Activated T-cell treated with anti-CD3 and anti-CD28 coated beads, Interleukin-2, amount 50 U/mL, for 72 hours (primary cell): ENCODE results near the gene CEP126. TPM values are rescaled to one million over a fixed set of nuclear protein-coding genes. Genes with fewer than 3 reads are reported as not detected.
A peak's percentile ranks its signal among the peaks of the same experiment; 100 is the strongest.

Experiments
- ATAC-seq, 2 donors: fragments of 150-1000 bp; cut with Tn5 transposase; replicated peaks in 1 of 2; 2 replicates each; pipeline ENCODE4 v1.10.0; 2021; ENCODE audit warnings: moderate library complexity in 2 of 2, mild to moderate bottlenecking in 1 of 2
- DNase-seq, 2 donors: peaks; one replicate each; pipeline ENCODE4 v3.0.0; 2021 to 2022; ENCODE audit warnings: mixed read lengths in 1 of 2
- H3K27ac Mint-ChIP-seq: one replicate; pipeline ENCODE4 v1.8.0; 2022; ENCODE audit warnings: mild to moderate bottlenecking, moderate library complexity, mixed read lengths
- H3K27me3 Mint-ChIP-seq: one replicate; pipeline ENCODE4 v1.8.0; 2022; ENCODE audit warnings: low read depth, mixed read lengths
- H3K36me3 Mint-ChIP-seq, 2 donors: one replicate each; pipeline ENCODE4 v1.8.0; 2022; ENCODE audit warnings: mixed read lengths in 2 of 2, mild to moderate bottlenecking in 1 of 2; ENCODE audit not compliant: insufficient read depth in 2 of 2
- H3K4me1 Mint-ChIP-seq: one replicate; pipeline ENCODE4 v1.8.0; 2022; ENCODE audit warnings: low read depth, mixed read lengths
- H3K4me3 Mint-ChIP-seq, 2 donors: one replicate each; pipeline ENCODE4 v1.8.0; 2022; ENCODE audit warnings: mild to moderate bottlenecking in 2 of 2, mixed read lengths in 2 of 2, moderate library complexity in 2 of 2
- H3K9me3 Mint-ChIP-seq, 2 donors: one replicate each; pipeline ENCODE4 v1.8.0; 2022; ENCODE audit warnings: mixed read lengths in 2 of 2
- total RNA-seq, 2 donors: library from RNA; stranded (reverse); gene quantifications; one replicate each; pipeline ENCODE4 v1.2.3, GENCODE V29; 2022

CEP126 gene
- total RNA-seq, 2 donors from 2014 or later: 1.8 to 2.0 TPM

- Mint-ChIP-seq H3K36me3 (no peaks in the 10 kb centered on the region), H3K4me3 (no peak overlapping the region), H3K4me1 (peaks cover 7% of the 10 kb centered on the region), H3K27ac (no peak overlapping the region), H3K9me3 (no peaks in the 10 kb centered on the region), H3K27me3 (peaks cover 12% of the 10 kb centered on the region)
- ATAC-seq: no peak
- DNase-seq: no peak
Observed at GRCh38 chr11:102006835-102007566, 92.2 kb downstream of the CEP126 start.

DNA sequence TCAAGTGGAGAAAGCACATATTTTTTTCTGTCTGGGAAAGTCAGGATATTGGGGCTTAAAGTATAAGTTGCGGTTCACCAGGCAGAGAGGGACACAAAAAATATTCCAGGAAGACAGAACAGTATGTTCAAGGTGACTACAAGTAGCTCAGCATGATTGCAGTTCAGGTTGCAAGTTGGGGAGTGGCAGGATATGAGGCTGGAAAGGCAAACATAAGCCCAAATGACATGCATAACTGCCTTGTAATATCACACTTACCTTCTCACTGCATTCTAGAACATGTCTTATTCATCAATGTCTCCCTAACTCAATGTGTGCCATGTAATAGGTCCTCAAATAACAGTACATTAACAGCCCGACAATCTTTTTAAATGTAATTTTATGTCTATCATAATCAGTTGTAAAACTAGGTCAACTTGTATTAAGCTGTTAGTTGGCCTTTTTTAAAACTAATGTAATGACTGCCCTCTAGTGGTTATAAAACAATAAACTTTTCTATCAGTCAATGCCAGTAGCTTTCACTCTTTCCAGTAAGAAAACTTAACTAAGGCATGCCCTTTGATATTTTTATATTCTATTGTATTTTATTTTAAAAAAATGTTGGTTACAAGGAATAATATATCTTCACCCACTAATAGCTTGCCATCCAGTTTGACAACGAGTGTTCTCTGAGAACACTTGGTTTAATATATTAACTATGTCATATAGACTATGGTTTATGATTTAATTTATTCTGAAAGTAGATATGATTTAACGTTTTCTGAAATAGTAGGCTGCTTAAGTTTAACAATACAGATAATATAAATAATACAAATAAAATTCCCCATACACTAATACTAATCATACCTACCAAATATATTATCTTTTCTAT lies 93.0 kb downstream of the CEP126 start:
- Mint-ChIP-seq H3K27ac (no peak overlapping the region), H3K27me3 (peaks cover 12% of the 10 kb centered on the region), H3K4me3 (no peak overlapping the region), H3K9me3 (no peaks in the 10 kb centered on the region), H3K4me1 (peaks cover 7% of the 10 kb centered on the region), H3K36me3 (no peaks in the 10 kb centered on the region)
- peak; percentile 30 to 50 for ATAC-seq
- DNase-seq: no peak

DNA sequence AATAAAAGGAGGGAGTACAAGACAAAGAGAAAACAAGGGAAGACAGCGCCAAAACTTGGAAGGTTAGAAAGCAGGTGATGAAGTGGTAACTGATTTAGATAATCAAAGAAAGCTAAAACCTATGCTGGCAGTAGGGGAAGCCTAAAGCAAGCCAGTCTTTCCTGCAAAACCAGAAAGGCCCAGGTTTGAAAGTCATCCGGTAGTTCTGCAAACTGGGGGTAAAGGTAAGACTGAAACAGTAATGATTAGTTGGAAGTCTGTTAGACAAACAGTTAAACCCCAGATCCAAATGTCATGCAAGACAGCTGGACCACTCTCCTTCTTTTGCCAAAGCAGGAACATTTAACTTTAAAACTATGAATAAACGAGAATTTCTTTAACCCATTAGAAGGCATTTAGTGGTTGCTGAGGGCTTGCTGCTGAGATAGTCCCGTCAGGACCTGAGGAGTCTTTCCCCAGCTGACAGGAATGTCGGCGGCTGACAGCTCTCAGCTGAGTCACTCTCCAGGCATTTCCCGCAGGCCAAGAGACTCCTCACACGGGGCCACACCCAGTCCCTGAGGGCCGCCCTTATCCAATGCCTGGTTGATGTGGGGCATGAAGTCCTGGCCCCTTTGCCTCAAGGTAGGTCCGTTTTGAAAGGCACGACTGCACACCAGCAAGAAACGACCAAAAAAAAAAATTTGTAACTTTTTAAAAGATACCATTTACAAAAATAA lies 96.1 kb downstream of the CEP126 start:
- ATAC-seq: no peak
- no peaks in the 10 kb centered on the region for H3K4me1 Mint-ChIP-seq
- no peak overlapping the region for H3K27ac Mint-ChIP-seq
- H3K36me3 Mint-ChIP-seq: no peaks in the 10 kb centered on the region
- no peak overlapping the region for H3K4me3 Mint-ChIP-seq
- no peaks in the 10 kb centered on the region for H3K9me3 Mint-ChIP-seq
- DNase-seq: no peak
- H3K27me3 Mint-ChIP-seq: peaks cover 12% of the 10 kb centered on the region

- Mint-ChIP-seq H3K27me3 (peaks cover 12% of the 10 kb centered on the region), H3K27ac (no peak overlapping the region), H3K4me1 (no peaks in the 10 kb centered on the region), H3K4me3 (no peak overlapping the region), H3K9me3 (no peaks in the 10 kb centered on the region), H3K36me3 (no peaks in the 10 kb centered on the region)
- DNase-seq: no peak
- peak in 1 of 2 donors; percentile 49 for ATAC-seq
Observed at GRCh38 chr11:102012946-102013345, 98.1 kb downstream of the CEP126 start.

DNA sequence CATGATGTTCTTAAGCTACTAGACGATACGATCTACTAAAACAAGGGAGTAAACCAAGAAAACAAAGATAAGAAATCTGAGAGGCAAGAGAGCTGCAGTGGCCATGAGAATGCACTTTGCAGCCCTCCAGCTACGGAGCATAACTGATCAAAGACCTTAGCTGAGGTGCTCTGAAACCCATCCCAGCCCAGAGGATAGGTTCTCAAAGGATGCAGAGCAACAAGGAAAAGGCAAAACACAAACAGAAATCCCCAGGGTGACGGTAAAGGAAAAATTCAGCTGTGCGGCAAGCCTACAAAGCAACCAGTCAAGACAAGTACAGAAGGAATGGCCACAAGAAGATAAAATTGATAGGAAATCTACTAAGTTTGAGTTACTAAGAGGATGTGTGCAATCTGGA lies 99.9 kb downstream of the CEP126 start:
- ATAC-seq (no peak), DNase-seq (no peak)
- H3K4me1 Mint-ChIP-seq: no peaks in the 10 kb centered on the region
- no peaks in the 10 kb centered on the region for H3K36me3 Mint-ChIP-seq
- H3K27me3 Mint-ChIP-seq: peaks cover 10% of the 10 kb centered on the region
- no peaks in the 10 kb centered on the region for H3K9me3 Mint-ChIP-seq
- no peak overlapping the region for H3K4me3 Mint-ChIP-seq
- no peak overlapping the region for H3K27ac Mint-ChIP-seq

- Mint-ChIP-seq H3K9me3 (no peaks in the 10 kb centered on the region), H3K27ac (no peak overlapping the region), H3K27me3 (no peaks in the 10 kb centered on the region), H3K4me1 (no peaks in the 10 kb centered on the region), H3K36me3 (no peaks in the 10 kb centered on the region), H3K4me3 (no peak overlapping the region)
- DNase-seq: no peak
- ATAC-seq: no peak
Observed at GRCh38 chr11:102017026-102017425, 102.2 kb downstream of the CEP126 start.

GRCh38 chr11:102026217-102026616 lies 111.4 kb downstream of the CEP126 start:
- no peaks in the 10 kb centered on the region for H3K4me1 Mint-ChIP-seq
- H3K36me3 Mint-ChIP-seq: no peaks in the 10 kb centered on the region
- no peak overlapping the region for H3K27ac Mint-ChIP-seq
- H3K9me3 Mint-ChIP-seq: no peaks in the 10 kb centered on the region
- peaks cover 5% of the 10 kb centered on the region for H3K27me3 Mint-ChIP-seq
- no peak for ATAC-seq
- no peak overlapping the region for H3K4me3 Mint-ChIP-seq
- DNase-seq: no peak

DNA sequence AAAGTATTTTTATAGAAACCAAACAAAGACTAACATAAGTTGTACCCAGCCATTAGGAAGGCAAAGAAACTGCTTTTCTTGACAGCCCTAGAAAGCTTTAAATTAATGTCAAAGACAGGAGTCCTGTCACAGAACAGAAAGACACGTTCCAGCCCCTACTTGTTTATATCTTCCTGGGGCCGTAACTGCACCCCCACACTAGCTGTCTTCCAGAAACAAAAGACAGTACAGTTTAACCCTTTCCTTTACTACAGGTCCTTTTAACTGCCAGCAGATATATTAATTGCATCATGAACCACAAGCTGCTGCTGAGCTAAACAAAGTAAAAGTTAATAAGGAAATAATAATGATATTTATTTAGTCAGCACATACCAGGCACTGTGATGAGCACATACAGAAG lies 112.1 kb downstream of the CEP126 start:
- Mint-ChIP-seq H3K4me3 (no peak overlapping the region), H3K36me3 (no peaks in the 10 kb centered on the region), H3K27me3 (peaks cover 5% of the 10 kb centered on the region), H3K4me1 (no peaks in the 10 kb centered on the region), H3K27ac (no peak overlapping the region), H3K9me3 (no peaks in the 10 kb centered on the region)
- DNase-seq (no peak), ATAC-seq (no peak)

- Mint-ChIP-seq H3K27me3 (peaks cover 11% of the 10 kb centered on the region), H3K36me3 (no peaks in the 10 kb centered on the region), H3K27ac (no peak overlapping the region), H3K9me3 (peaks cover 3% of the 10 kb centered on the region in 2 donors), H3K4me1 (no peaks in the 10 kb centered on the region), H3K4me3 (no peak overlapping the region)
- DNase-seq: no peak
- no peak for ATAC-seq
Observed at GRCh38 chr11:102036757-102037156, 121.9 kb downstream of the CEP126 start.

GRCh38 chr11:102046841-102047240 lies 132.0 kb downstream of the CEP126 start:
- peaks cover 12% of the 10 kb centered on the region for H3K4me1 Mint-ChIP-seq
- H3K4me3 Mint-ChIP-seq: peak overlapping the region; percentile 72 to 81
- peaks cover 46% of the 10 kb centered on the region for H3K27me3 Mint-ChIP-seq
- no peak overlapping the region for H3K27ac Mint-ChIP-seq
- H3K9me3 Mint-ChIP-seq: no peaks in the 10 kb centered on the region
- no peak for ATAC-seq
- peaks cover 0 to 2% of the 10 kb centered on the region in 2 donors for H3K36me3 Mint-ChIP-seq
- DNase-seq: no peak

DNA sequence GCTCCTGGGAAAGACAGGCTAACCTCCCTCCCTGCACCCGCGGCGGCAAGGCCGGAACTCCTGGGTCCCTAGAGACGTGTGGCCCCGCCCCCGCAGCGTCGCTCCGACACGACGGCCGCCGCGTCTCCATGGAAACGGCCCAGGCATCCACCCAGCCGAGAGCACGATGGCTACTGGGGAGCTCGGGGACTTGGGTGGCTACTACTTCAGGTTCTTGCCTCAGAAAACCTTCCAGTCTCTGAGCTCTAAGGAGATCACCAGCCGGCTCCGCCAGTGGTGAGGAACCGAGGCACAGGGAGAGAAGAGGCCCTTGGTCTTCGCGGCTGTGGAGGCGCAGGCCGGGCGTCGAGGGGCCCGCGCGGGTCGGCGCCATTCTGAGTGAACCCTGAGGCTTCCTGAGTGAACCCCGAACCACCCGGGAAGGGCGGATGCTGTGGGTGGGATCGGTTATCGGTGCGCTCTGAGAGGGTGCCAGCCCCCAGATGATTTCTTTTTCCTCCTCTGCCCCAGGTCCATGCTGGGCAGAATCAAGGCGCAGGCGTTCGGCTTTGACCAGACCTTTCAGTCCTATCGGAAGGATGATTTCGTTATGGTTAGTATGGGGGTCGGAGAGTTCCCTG lies 132.6 kb downstream of the CEP126 start, which contains the start of gene CFAP300:
Gene CFAP300 (plus strand): TSS at position 133 of the 620 bp plus-strand sequence. CDS start 34 bp downstream, at position 167.
- Mint-ChIP-seq H3K4me1 (peaks cover 12% of the 10 kb centered on the region), H3K9me3 (no peaks in the 10 kb centered on the region), H3K27me3 (peaks cover 47% of the 10 kb centered on the region), H3K27ac (no peak within 1 kb of the TSS), H3K36me3 (peaks cover 0 to 2% of the 10 kb centered on the region in 2 donors), H3K4me3 (peak within 1 kb of the TSS; percentile 72 to 81)
- ATAC-seq: peak; percentile 85 to 89
- DNase-seq: peak; percentile 63 to 67
